ENCODE data around the gene CCBE1.

The CCBE1 gene

GRCh38 chr18:59395226-59396175 is 301.7 kb downstream of the CCBE1 start:
- DNase-seq (ENCODE audit: low spot score) = no peak
- Histone ChIP-seq H2BK5ac (ENCODE audit: low read length) (peak overlapping the region; percentile 30), H4K91ac (ENCODE audit: low read depth, low read length, poor library complexity) (no peak overlapping the region), H2AK5ac (ENCODE audit: low read depth, low read length) (peak overlapping the region; percentile 33), H3K27me3 (ENCODE audit: control insufficient read depth in 3 of 3, insufficient read depth in 3 of 3, low read depth in 1 of 3, low read length in 3 of 3) (peaks cover 0 to 28% (median 0%) of the 10 kb centered on the region in 3 experiments), H3K14ac (ENCODE audit: low read length) (no peak overlapping the region), H2BK12ac (ENCODE audit: low read length) (no peak overlapping the region), H3K36me3 (replicated peaks in 1 of 2; ENCODE audit: control insufficient read depth in 2 of 2, insufficient read depth in 2 of 2, low read length in 2 of 2) (no peaks in the 10 kb centered on the region), H2BK15ac (ENCODE audit: low read length) (peak overlapping the region; percentile 59), H3K4me1 (ENCODE audit: control insufficient read depth in 2 of 2, insufficient read depth in 1 of 2, low read depth in 1 of 2, low read length in 2 of 2) (peaks cover 0 to 17% of the 10 kb centered on the region in 2 donors), H3K18ac (ENCODE audit: low read length) (peak overlapping the region; percentile 91), H3K23ac (ENCODE audit: low read depth, low read length, poor library complexity) (no peak overlapping the region), H2BK120ac (ENCODE audit: low read depth, low read length) (peak overlapping the region; percentile 10), H3K79me1 (ENCODE audit: low read depth, low read length) (no peaks in the 10 kb centered on the region), H3K4me2 (ENCODE audit: insufficient read depth, low read length, poor library complexity, severe bottlenecking) (peak overlapping the region; percentile 37), H2AFZ (ENCODE audit: low read length) (no peak overlapping the region), H3K4me3 (ENCODE audit: low read length in 2 of 2) (no peak overlapping the region), H4K8ac (ENCODE audit: low read depth, low read length) (no peak overlapping the region), H3K9me3 (replicated peaks in 1 of 2; ENCODE audit: control insufficient read depth in 2 of 2, insufficient read depth in 1 of 2, low read depth in 1 of 2, low read length in 2 of 2) (no peaks in the 10 kb centered on the region), H3K9ac (ENCODE audit: low read depth, low read length, poor library complexity) (no peak overlapping the region), H3K4ac (ENCODE audit: low read length) (no peak overlapping the region), H3K27ac (replicated peaks; ENCODE audit: low read length) (peak overlapping the region; percentile 46)
- WGBS, 2 donors (ENCODE audit: extremely low coverage in 2 of 2, insufficient read length in 2 of 2, insufficient replicate concordance in 1 of 2) = no CpG with 5 or more reads among the region's 10 CpGs

- Histone ChIP-seq H3K23ac (ENCODE audit: low read depth, low read length, poor library complexity) (no peak overlapping the region), H2AFZ (ENCODE audit: low read length) (no peak overlapping the region), H3K4me2 (ENCODE audit: insufficient read depth, low read length, poor library complexity, severe bottlenecking) (no peak overlapping the region), H2BK15ac (ENCODE audit: low read length) (no peak overlapping the region), H2BK12ac (ENCODE audit: low read length) (no peak overlapping the region), H4K8ac (ENCODE audit: low read depth, low read length) (no peak overlapping the region), H3K18ac (ENCODE audit: low read length) (no peak overlapping the region), H3K4ac (ENCODE audit: low read length) (no peak overlapping the region), H4K91ac (ENCODE audit: low read depth, low read length, poor library complexity) (no peak overlapping the region), H2AK5ac (ENCODE audit: low read depth, low read length) (no peak overlapping the region), H3K4me1 (ENCODE audit: control insufficient read depth in 2 of 2, insufficient read depth in 1 of 2, low read depth in 1 of 2, low read length in 2 of 2) (peaks cover 11 to 24% of the 10 kb centered on the region in 2 donors), H3K79me1 (ENCODE audit: low read depth, low read length) (no peaks in the 10 kb centered on the region), H3K9ac (ENCODE audit: low read depth, low read length, poor library complexity) (no peak overlapping the region), H3K4me3 (ENCODE audit: low read length in 2 of 2) (no peak overlapping the region), H3K14ac (ENCODE audit: low read length) (no peak overlapping the region), H2BK5ac (ENCODE audit: low read length) (no peak overlapping the region), H3K36me3 (replicated peaks in 1 of 2; ENCODE audit: control insufficient read depth in 2 of 2, insufficient read depth in 2 of 2, low read length in 2 of 2) (no peaks in the 10 kb centered on the region), H3K9me3 (replicated peaks in 1 of 2; ENCODE audit: control insufficient read depth in 2 of 2, insufficient read depth in 1 of 2, low read depth in 1 of 2, low read length in 2 of 2) (no peaks in the 10 kb centered on the region), H2BK120ac (ENCODE audit: low read depth, low read length) (no peak overlapping the region), H3K27me3 (ENCODE audit: control insufficient read depth in 3 of 3, insufficient read depth in 3 of 3, low read depth in 1 of 3, low read length in 3 of 3) (peaks cover 0 to 28% (median 0%) of the 10 kb centered on the region in 3 experiments), H3K27ac (replicated peaks; ENCODE audit: low read length) (no peak overlapping the region)
- WGBS, 2 donors (ENCODE audit: extremely low coverage in 2 of 2, insufficient read length in 2 of 2, insufficient replicate concordance in 1 of 2) = no CpG with 5 or more reads among the region's 3 CpGs
- DNase-seq (ENCODE audit: low spot score) = no peak
These were observed 303.8 kb downstream of the CCBE1 start for GRCh38 chr18:59393381-59393780.

GRCh38 chr18:59388817-59389216 is 308.4 kb downstream of the CCBE1 start:
- Histone ChIP-seq H4K8ac (ENCODE audit: low read depth, low read length) (no peak overlapping the region), H3K4me2 (ENCODE audit: insufficient read depth, low read length, poor library complexity, severe bottlenecking) (no peak overlapping the region), H2BK120ac (ENCODE audit: low read depth, low read length) (no peak overlapping the region), H3K14ac (ENCODE audit: low read length) (no peak overlapping the region), H3K9me3 (replicated peaks in 1 of 2; ENCODE audit: control insufficient read depth in 2 of 2, insufficient read depth in 1 of 2, low read depth in 1 of 2, low read length in 2 of 2) (no peaks in the 10 kb centered on the region), H2BK5ac (ENCODE audit: low read length) (no peak overlapping the region), H2AK5ac (ENCODE audit: low read depth, low read length) (no peak overlapping the region), H3K27me3 (ENCODE audit: control insufficient read depth in 3 of 3, insufficient read depth in 3 of 3, low read depth in 1 of 3, low read length in 3 of 3) (peaks cover 0 to 52% (median 0%) of the 10 kb centered on the region in 3 experiments), H3K27ac (replicated peaks; ENCODE audit: low read length) (no peak overlapping the region), H2BK12ac (ENCODE audit: low read length) (no peak overlapping the region), H3K79me1 (ENCODE audit: low read depth, low read length) (no peaks in the 10 kb centered on the region), H3K4me1 (ENCODE audit: control insufficient read depth in 2 of 2, insufficient read depth in 1 of 2, low read depth in 1 of 2, low read length in 2 of 2) (peaks cover 19 to 33% of the 10 kb centered on the region in 2 donors), H3K4me3 (ENCODE audit: low read length in 2 of 2) (no peak overlapping the region), H3K9ac (ENCODE audit: low read depth, low read length, poor library complexity) (no peak overlapping the region), H3K36me3 (replicated peaks in 1 of 2; ENCODE audit: control insufficient read depth in 2 of 2, insufficient read depth in 2 of 2, low read length in 2 of 2) (no peaks in the 10 kb centered on the region), H3K4ac (ENCODE audit: low read length) (no peak overlapping the region), H3K18ac (ENCODE audit: low read length) (no peak overlapping the region), H4K91ac (ENCODE audit: low read depth, low read length, poor library complexity) (no peak overlapping the region), H2BK15ac (ENCODE audit: low read length) (no peak overlapping the region), H3K23ac (ENCODE audit: low read depth, low read length, poor library complexity) (no peak overlapping the region), H2AFZ (ENCODE audit: low read length) (no peak overlapping the region)
- no peak for DNase-seq (ENCODE audit: low spot score)
- WGBS, 2 donors (ENCODE audit: extremely low coverage in 2 of 2, insufficient read length in 2 of 2, insufficient replicate concordance in 1 of 2) = no CpG with 5 or more reads among the region's 4 CpGs
